DND-41 (cell line): ENCODE data around the gene CT55.
"Not testable (repeated sequence)": the region's sequence is repeated elsewhere in the genome, so short reads cannot be mapped to it uniquely, and the experiment has no call there.

Source experiments
- CTCF ChIP-seq: IDR thresholded peaks from 2 replicates; pipeline ENCODE4 v1.5.1; 2012; ENCODE audit warnings: borderline replicate concordance, low read length, moderate library complexity, mild to moderate bottlenecking; ENCODE audit not compliant: poor library complexity, severe bottlenecking; ENCODE audit errors: extremely low read depth
- EZH2 ChIP-seq: IDR thresholded peaks from 3 replicates; pipeline ENCODE4 v1.6.1; 2012; ENCODE audit warnings: borderline replicate concordance, low read depth, mild to moderate bottlenecking, moderate library complexity, low read length, inconsistent platforms; ENCODE audit not compliant: severe bottlenecking

GRCh38 chrX:135126145-135126544, 45.1 kb downstream of the CT55 start:
- not testable (repeated sequence) for TF ChIP-seq CTCF, EZH2
